GM19397 (cell line): ENCODE measurements around the gene POGZ.

Experiments
- ATAC-seq: cut with Tn5 transposase; IDR thresholded peaks from one replicate; pipeline ENCODE4 v1.9.1; 2021; ENCODE audit warnings: mild to moderate bottlenecking, moderate library complexity; ENCODE audit not compliant: unreplicated experiment

The POGZ gene

GRCh38 chr1:151384584-151384983, 74.7 kb downstream of the POGZ start:
- ATAC-seq: no peak

- ATAC-seq: no peak
Observed at GRCh38 chr1:151377150-151377884, 82.0 kb downstream of the POGZ start.

DNA sequence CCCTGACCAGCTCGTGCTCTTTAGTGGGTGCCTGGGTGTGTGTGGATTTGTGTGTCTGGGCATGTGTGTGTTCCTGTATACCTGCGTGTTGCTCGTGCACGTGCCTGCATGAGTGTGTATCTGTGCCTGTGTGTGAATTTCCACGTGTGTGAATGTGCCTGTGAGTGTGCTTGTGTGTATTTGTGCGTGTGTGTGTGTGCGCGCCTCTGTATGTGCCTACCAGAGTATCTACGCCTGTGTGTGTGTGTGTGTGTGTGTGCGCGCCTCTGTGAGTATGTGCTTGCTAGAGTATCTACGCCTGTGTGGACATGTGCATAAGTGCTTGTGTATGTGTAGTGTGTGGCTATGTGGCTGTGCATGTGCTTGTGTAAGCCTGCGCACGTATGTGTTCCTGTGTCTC, 86.1 kb downstream of the POGZ start:
- no peak for ATAC-seq

- no peak for ATAC-seq
Observed at GRCh38 chr1:151372058-151372934, 87.0 kb downstream of the POGZ start, which contains the start of gene SELENBP1. Gene SELENBP1, minus strand, starts transcription at chr1:151372705. Its CDS starts 64 bp downstream, at chr1:151372641.

DNA sequence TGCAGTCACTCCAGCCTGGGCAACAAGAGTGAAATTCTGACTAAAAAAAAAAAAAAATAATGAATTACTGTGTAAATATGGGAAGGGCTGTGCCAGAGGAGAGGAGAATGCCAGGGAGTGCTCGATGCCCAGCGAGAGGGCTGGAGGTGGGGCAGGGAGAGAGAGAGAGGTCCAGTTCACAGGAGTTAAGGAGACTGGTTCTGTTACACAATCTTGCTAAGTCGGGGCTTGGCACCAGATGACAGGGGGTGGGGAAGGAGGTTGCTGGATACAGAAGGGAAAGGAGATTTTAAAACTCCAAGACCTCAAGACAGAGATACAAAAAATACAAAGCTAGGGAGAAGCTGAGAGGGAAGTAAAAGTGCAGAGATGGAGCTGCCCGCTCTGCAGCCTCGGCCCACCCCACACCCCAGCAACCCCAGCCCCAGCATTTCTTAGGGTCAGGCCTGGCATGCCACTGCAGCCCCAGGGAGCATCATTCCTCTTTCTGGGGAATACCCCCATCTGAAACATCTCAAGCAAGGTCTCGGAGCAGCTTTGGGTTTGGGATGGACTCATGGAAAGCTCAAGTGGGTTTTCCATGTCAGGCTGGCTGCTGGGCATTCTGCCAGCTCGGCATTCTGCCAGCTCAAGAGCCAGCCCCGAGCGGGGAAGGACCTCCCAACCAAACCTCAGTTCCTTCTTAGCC, 87.8 kb downstream of the POGZ start:
- no peak for ATAC-seq

- ATAC-seq: no peak
Observed at GRCh38 chr1:151370211-151370911, 88.9 kb downstream of the POGZ start.

DNA sequence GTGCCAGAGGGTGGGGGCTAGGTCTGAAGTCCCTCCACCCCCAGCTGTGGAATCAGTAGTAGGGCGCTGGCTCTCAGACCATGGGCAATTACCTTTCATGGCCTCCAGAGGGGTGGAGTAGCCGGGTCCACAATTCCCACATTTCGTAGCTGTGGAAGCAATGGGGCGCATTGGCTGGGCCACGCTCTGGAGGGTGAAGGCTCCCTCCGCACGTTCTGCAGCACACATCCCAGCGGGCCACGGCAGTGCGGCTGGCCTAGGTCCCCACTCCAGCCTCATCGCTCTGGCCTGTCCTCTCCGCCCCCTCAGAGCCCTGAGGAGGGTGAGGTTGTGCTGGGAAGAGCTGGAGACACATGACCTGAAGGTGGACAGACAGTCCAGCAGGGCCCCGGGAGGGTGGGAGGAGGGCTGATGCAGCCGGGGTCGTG, 89.7 kb downstream of the POGZ start:
- ATAC-seq: no peak

DNA sequence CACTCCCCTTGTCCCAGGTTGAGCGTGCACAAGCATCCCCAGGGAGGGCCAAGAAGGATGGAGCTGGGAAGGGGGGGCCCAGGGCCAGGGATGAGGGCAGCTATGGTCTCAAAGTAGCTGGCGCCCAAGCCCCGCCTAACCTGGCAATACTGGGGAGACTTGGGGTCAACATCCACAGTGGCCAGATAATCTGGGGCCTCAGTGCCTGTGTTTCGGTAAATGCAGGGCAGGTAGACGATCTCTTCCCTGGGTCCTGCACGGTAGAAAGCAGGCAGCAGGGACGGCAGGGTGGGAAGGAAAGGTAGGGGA, 90.0 kb downstream of the POGZ start:
- ATAC-seq: no peak

GRCh38 chr1:151368393-151369301, 90.6 kb downstream of the POGZ start:
- ATAC-seq: no peak

GRCh38 chr1:151367658-151368392, 91.5 kb downstream of the POGZ start:
- no peak for ATAC-seq

GRCh38 chr1:151364996-151365395, 94.3 kb downstream of the POGZ start:
- ATAC-seq: no peak

DNA sequence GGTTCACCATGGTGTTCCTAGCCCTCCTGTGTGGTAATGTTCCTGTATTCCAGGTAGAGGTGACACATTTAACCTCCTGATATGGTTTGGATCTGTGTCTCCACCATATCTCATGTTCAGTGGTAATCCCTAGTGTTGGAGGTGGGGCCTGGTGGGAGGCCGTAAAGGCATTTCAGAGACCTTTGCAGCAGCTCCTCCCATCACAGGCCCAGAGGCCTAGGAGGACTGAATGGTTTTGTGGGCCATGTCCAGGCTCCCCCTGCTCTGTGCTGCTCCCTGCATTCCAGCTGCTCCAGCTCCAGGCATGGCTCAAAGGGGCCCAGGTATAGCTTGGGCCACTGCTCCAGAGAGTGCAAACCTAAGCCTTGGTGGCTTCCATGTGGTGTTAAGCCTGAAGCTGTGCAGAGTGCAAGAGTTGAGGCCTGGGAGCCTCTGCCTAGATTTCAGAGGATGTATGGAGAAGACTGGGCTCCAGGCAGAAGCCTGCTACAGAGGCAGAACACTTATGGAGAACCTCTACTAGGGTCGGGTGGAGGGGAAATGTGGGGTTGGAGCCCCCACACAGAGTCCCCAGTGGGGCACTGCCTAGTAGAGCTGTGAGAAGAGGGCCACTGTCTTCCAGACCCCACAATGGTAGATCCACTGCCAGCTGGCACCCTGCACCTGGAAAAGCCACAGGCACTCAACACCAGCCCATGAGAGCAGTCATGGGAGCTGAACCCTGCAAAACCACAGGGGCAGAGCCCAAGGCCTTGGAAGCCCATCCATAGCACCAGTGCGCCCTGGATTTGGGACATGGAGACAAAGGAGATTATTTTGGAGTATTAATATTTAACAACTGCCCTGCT, 96.8 kb downstream of the POGZ start:
- ATAC-seq: no peak

DNA sequence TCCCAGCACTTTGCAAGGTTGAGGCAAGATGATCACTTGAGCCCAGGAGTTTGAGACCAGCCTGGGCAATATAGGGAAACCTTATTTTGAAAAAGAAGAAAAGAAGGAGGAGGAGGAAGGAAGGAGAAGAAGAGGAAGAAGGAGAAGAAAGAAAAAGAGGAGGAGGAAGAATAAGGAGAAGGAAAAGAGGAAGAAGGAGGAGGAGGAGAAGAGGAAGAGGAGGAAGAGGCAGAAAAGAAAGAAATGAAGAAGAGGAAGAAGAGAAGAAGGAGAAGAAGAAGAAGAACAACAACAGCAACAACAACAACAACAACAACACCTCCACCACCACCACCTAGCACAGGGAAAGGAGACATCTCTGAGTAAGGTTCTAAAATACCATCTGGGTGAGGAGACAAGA, 97.4 kb downstream of the POGZ start:
- no peak for ATAC-seq

DNA sequence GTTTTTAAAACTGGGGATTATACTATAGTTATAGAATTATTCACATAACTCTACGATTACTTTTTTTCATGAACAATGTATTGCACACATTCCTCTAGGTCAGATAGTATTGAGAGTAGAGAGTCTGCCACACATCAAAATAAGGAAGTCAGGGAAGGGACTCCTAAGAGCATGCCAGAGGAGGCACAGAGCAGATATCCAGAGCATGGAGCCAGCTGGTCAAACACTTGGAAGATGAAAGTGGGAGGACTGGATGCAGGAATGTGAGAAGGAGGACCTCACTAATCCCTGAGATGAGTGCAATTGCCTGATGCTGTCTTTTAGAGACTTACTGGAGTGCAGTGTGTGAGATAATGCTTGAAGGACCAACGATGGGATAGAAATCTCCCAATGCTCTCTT, 102.6 kb downstream of the POGZ start:
- no peak for ATAC-seq
